Calu3 (cell line): Measurements from ENCODE around the gene WNK4. TPM values are rescaled to one million over a fixed set of nuclear protein-coding genes. Genes with fewer than 3 reads are reported as not detected.

Source experiments
- BruUV-seq: library from RNA; stranded (reverse); fragments of 400-500 nt; replicated peaks from 2 replicates; lab custom pipeline; 2021; lab: Mats Ljungman, UMichigan
- CTCF ChIA-PET: fragments of 300-600 bp; sonication (Branson Sonifier 250); formaldehyde crosslinking; loops from one replicate; lab custom pipeline; 2022; ENCODE audit warnings: antibody characterized with exemption; lab: Charles Lee
- DNase-seq: peaks from one replicate; pipeline ENCODE4 v3.0.0; 2022
- H3K27ac Mint-ChIP-seq: one replicate; pipeline ENCODE4 v1.8.0; 2022; ENCODE audit warnings: mixed read lengths; ENCODE audit not compliant: unreplicated experiment
- H3K27me3 Mint-ChIP-seq: one replicate; pipeline ENCODE4 v1.8.0; 2022; ENCODE audit warnings: mixed read lengths; ENCODE audit not compliant: unreplicated experiment
- H3K36me3 Mint-ChIP-seq: one replicate; pipeline ENCODE4 v1.8.0; 2022; ENCODE audit warnings: mild to moderate bottlenecking, moderate library complexity, mixed read lengths; ENCODE audit not compliant: insufficient read depth, unreplicated experiment
- H3K4me1 Mint-ChIP-seq: one replicate; pipeline ENCODE4 v1.8.0; 2022; ENCODE audit warnings: mild to moderate bottlenecking, low read depth, mixed read lengths; ENCODE audit not compliant: unreplicated experiment
- H3K4me3 Mint-ChIP-seq: one replicate; pipeline ENCODE4 v1.8.0; 2022; ENCODE audit warnings: mild to moderate bottlenecking, low read depth, moderate library complexity, mixed read lengths; ENCODE audit not compliant: unreplicated experiment
- H3K9me3 Mint-ChIP-seq: one replicate; pipeline ENCODE4 v1.8.0; 2022; ENCODE audit warnings: low read depth, mixed read lengths; ENCODE audit not compliant: unreplicated experiment
- CTCF ChIP-seq: fragments of 200-600 bp; IDR thresholded peaks from one replicate; pipeline ENCODE4 v1.8.0; 2022; ENCODE audit warnings: antibody characterized with exemption; ENCODE audit not compliant: unreplicated experiment
- intact Hi-C: fragments of 100-400 bp; cut with micrococcal nuclease; formaldehyde crosslinking; loops from one replicate; pipeline ENCODE4 v1.10.0; 2022; ENCODE audit not compliant: unreplicated experiment
- total RNA-seq: library from RNA; stranded (reverse); gene quantifications from 2 replicates; pipeline ENCODE4 v1.2.3, GENCODE V29; 2022

Gene WNK4
- total RNA-seq, 1 experiment from 2014 or later = 0.33 TPM

DNA sequence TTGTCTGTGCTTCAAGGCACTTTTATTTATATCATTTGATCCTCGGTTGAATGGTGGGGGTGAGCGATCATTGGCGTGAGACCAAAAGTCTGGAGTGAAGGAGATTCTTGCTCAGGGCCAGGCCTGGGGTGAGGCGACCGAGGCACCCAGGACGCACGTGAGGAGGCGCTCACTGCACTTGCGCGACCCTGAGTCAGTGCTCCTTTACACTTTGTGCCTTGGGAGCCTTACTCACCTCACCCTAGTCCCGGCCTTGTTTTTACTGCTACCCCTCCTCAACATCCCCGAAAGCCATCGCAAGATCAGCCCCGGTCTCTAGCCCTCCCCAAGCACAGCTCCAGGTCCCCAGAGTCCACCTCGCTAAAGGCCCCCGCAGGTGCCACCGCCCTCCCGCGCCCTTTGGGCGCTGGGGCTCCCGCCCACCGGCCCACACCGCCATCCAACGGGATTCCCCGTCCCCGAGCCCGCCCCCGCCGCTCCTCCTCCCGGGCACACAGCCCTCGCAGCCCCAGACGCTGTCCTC lies 36.1 kb upstream of the WNK4 start:
- peak overlapping the region; percentile 87 for H3K4me3 Mint-ChIP-seq
- H3K27ac Mint-ChIP-seq = peak overlapping the region; percentile 86
- no peak for TF ChIP-seq CTCF
- DNase-seq = peak; percentile 83
- CTCF ChIA-PET = interaction anchor here (1.3 to 2.1 kb wide), 2 partner anchors 19 to 120 kb away, joined by 6 to 9 read pairs; no protein-coding TSS in a partner anchor
- H3K4me1 Mint-ChIP-seq = peaks cover 9% of the 10 kb centered on the region
- H3K36me3 Mint-ChIP-seq = peaks cover 21% of the 10 kb centered on the region
- no peaks in the 10 kb centered on the region for H3K9me3 Mint-ChIP-seq
- intact Hi-C loops = no loop called here
- H3K27me3 Mint-ChIP-seq = peaks cover 25% of the 10 kb centered on the region
- BruUV-seq = no TSS peak

DNA sequence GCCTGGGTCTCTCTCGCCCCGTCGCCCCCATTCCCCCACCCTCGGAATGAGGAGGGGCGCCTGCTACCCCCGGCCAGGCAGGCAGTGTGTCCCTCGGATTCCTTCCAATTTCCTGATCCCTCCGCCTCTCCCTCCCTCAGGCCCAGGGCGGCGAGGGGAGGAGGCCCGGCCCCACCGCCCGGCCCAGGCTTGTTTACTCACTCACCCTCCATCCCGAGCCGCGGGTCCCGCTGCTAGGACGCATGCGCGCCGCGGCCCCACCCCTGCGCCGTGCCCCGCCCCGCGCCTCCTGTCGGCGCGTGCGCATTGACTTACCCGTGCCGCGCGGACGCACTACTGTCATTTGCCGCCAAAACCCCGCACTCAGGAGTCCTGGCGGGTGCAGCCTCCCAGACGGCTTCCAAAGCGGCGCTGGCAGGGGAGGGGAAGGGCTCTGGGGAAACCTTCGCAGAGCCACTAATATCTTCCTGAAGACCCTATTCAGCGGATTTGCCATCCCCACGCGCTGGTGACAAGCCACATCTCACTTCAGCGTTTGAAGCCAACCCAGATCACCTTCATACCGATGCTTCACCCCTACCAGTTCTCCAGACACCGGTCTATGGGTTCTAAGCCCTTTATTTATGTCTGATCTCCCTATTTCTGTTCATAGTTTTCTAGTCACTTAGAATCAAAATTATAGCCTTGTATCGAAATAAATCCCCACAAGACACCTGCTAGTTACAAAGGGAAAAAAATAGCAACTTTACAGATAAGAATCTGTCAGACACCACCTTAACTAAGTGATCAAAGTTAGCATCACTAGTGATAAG lies 35.4 kb upstream of the WNK4 start, which contains the start of gene EZH1:
TSS of gene EZH1 (minus strand) at position 235 of the 812 bp plus-strand sequence. CDS start 16,099 bp downstream, outside the sequence.
- H3K4me3 Mint-ChIP-seq = peak within 1 kb of the TSS; percentile 87
- peaks cover 21% of the 10 kb centered on the region for H3K36me3 Mint-ChIP-seq
- TF ChIP-seq CTCF = no peak
- H3K4me1 Mint-ChIP-seq = peaks cover 9% of the 10 kb centered on the region
- H3K27ac Mint-ChIP-seq = peak within 1 kb of the TSS; percentile 86
- CTCF ChIA-PET = interaction anchor here (2.1 kb wide), 1 partner anchor 18 kb away, joined by 9 read pairs; no protein-coding TSS in a partner anchor
- no TSS peak for BruUV-seq
- H3K27me3 Mint-ChIP-seq = peaks cover 30% of the 10 kb centered on the region
- peak; percentile 98 for DNase-seq
- no peaks in the 10 kb centered on the region for H3K9me3 Mint-ChIP-seq
- intact Hi-C loops = no loop called here

- Mint-ChIP-seq H3K27me3 (peaks cover 47% of the 10 kb centered on the region), H3K4me3 (no peak overlapping the region), H3K4me1 (peaks cover 9% of the 10 kb centered on the region), H3K36me3 (peaks cover 21% of the 10 kb centered on the region), H3K9me3 (no peaks in the 10 kb centered on the region), H3K27ac (no peak overlapping the region)
- no TSS peak for BruUV-seq
- no peak for DNase-seq
- TF ChIP-seq CTCF = no peak
- intact Hi-C loops = no loop called here
- CTCF ChIA-PET = interaction anchor here (0.5 to 1.4 kb wide), 3 partner anchors 10 to 15 kb away, joined by 3 to 4 read pairs (median 3); no protein-coding TSS in a partner anchor
Observed at GRCh38 chr17:42748202-42748907, 32.1 kb upstream of the WNK4 start.
